GM21526 (cell line): ENCODE measurements around the gene PRDM16.

Experiments
- ATAC-seq: cut with Tn5 transposase; IDR thresholded peaks from one replicate; pipeline ENCODE4 v1.9.1; 2021; ENCODE audit warnings: moderate library complexity; ENCODE audit not compliant: unreplicated experiment, low FRiP score

PRDM16 gene

GRCh38 chr1:3441410-3441847, 372.4 kb downstream of the PRDM16 start:
- no peak for ATAC-seq

DNA sequence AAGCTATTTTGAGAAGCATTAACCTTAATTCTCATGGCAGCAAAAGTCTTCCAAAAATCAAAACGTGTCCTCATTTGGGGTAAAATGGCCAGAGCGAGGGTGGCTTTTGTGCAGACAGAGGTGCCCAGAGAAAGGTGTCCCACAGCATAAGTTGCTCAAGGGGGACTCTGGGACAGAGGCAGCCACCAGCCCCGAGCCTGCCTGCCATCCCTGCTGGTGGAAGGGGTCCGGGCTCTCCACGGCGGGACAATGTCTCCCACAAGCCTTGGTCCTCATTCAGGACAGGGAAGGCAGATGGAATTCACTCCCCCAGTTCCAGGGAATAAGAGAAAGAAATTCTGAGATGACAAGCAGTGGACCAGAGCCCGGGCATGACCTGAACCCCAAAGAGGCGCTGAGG, 372.9 kb downstream of the PRDM16 start:
- ATAC-seq, result no peak

GRCh38 chr1:3442331-3442730, 373.3 kb downstream of the PRDM16 start:
- ATAC-seq, result no peak

- no peak for ATAC-seq
These were observed 373.9 kb downstream of the PRDM16 start for GRCh38 chr1:3442901-3443300.

DNA sequence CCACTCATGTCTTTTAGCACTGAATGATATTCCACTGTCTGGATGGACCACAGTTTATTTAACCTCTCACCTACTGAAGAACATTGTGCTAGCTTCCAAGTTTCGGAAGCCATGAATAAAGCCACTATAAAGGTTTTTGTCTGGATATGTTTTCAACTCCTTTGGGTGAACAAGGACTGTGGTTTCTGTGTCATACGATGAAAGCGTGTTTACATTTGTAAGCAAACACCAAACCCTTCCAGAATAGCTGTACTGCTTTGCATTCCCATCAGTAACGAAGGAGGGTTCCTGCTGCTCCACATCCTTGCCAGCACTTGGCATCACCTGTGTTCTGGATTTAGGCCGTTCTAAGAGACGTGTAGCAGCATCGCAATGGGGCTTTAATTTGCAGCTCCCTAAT, 374.8 kb downstream of the PRDM16 start:
- no peak for ATAC-seq

DNA sequence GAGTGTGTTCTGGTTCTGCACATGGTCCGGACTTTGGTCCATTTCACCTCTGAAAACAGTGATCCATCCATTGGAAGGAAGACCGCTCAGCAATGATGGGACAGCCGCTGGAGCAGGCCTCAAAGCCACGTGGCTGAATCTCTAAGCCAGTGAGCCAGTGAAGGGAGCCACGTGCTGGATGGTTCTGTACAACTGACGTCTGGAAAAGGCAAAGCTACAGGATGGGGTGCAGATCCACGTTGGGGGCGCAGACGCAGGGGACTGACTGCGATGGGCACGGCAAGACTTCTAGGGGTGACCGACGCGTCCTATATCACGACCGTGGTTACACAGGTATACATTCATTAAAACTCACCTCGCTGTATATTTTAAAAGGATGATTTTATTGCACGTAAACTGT, 375.3 kb downstream of the PRDM16 start:
- ATAC-seq, result no peak

DNA sequence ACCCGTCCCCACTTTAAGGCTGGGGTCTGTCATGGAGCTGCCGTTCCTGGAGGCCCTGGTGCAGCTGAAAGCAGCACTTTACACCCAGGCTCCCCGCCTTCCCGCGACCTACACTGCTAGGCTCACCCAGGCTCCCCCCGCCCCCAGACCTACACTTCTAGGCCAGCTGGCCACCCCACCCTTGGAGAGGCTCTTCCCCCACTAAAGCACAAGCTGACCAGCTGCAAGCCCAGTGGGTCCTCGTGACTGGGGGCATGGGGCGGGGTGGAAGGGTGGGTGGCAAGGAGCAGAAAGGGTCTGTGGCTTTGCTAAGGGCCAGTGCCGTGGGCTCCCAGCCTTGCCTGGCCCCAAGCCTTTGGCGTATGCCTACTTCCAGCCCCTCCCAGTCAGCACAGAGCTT, 375.7 kb downstream of the PRDM16 start:
- no peak for ATAC-seq

DNA sequence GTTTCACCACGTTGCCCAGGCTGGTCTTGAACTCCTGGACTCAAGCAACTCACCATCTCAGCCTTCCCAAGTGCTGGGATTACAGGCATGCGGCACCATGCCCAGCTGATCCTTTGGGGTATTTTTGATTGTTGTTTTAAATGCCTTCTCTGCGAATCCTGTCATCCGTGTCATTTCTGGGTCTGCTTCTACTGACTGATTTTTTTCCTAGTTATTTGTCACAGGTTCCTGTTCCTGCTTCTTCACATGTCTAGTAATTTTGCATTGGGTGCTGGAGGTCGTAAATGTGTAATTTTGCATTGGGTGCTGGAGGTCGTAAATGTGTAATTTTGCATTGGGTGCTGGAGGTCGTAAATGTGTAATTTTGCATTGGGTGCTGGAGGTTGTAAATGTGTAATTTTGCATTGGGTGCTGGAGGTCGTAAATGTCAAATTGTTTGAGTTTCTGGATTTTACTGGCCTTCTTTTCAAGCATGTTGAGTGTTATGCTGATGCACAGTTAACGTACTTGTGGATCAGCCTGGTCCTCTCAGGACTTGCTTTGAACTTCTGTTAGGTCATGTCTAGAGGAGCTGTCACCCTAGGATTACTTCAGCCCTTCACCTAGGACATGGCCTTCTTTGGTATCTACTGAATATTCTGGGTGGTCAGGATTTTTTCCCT, 381.3 kb downstream of the PRDM16 start:
- ATAC-seq, result no peak

DNA sequence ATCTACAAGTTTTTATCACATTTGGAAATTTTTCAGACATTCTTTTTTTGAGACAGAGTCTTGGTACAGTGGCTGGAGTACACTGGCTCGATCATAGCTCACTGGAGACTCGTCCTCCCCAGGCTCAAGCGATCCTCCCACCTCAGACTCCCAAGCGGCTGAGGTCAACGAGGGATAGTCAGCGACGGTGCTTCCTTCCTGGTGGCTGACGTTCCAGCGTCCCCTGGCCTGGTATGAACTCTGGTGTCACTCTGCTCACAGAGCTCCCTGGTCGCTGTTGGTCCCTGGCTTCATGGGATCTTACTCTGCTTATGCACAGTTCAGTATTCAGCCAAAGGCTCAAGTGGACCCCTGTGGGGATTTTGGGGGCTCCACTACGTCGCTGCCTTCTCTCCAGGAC, 382.0 kb downstream of the PRDM16 start:
- no peak for ATAC-seq

DNA sequence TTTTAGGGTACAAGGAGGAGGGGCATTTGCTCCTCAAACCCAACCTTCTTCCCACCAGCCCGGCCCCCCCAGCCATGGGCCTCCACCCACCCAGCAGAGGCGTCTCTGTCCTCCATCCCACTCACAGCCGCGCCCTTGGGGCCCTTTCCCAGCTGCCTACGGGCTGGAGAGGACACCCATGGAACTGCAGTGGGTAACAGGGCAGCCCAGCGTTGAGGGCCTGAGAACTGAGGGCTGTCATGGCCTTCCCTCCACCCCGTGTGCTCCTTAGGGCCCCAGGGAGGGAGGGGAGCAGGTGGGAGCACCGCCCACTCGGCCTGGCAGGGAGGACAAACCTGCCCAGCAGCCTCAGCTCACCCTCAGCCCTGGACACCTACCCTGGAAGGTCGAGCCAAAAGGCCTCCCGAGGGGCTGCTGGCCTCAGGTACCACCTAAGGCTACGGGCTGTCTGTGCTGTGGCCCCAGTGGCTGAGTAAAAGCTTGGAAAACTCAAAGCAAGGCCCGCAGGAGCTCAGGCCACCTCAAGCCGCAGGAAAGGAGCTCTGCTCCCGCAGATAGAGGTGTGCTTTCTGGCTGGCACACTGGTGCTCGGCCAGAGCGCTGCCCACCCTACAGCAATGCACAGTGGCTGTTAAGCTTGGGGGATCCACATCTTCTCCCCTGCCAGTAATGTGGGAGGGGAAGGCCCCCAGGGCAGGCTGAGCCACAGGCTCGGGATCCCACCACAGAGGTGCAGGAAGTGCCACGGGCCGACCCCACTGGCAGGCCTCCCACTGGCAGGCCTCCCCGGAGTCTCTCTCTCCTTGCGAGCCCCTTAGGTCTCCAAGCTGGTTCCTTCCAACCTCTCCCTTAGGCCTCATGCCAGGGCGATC, 383.2 kb downstream of the PRDM16 start:
- no peak for ATAC-seq

DNA sequence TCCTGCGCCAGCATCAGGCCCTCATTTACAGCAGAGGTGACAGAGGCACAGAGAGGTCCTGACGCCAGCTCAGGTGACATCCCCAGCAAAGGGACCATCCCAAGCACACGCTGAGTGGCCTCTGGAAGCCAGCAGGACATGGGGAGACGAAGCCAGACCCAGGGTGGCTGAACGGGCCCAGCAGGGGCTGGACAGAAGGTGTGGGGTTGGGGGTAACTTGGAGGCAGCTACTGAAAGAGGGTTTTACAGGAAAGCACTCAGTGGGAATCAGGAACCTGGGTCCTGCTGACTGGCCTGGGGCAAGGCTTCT, 383.8 kb downstream of the PRDM16 start:
- no peak for ATAC-seq

GRCh38 chr1:3453203-3453761, 384.3 kb downstream of the PRDM16 start:
- ATAC-seq, result peak; percentile 56

DNA sequence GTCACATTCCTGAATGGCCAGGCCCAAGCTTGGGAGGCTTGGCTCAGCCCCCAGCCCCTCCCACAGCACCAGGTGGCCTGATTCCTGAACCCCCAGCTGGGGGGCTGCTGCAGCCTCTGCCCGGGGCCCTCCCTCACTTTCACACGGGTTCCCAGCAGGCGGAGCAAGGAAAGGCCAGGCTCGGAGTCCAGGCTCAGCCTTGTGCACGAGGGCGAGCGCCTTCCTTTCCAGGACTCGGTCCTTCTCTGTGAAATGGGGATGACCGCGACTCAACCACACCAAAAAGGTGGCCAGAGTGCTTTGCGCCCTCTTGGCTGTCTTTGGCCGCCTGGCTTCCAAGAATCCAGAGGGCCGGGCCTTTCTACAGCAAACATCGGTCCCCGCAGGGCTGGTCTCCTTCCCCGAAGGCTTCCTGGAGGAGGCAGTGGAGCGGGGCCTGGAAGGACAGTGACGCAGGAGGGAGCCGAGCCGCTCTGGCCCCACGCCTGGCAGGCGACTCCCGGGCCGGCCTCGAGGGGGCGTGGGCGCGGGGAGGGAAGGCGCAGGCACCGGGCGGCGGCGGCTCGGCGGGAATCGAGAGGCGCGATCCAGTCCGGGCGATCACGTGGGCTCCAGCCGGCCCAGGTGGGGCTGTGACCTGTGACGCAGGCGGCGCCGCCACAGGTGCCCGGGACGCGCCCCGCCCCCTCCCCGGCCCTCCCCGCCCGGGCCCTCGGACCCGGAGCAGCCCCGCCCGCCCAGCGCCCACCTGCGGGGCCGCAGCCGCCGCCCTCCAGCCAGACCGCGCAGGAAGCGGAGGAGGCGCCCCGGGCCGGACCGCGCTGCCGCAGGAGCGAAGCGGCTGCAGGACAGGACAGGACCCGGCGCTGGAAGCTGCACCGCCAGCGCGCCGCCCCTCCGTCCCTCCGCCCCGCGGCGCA, 385.1 kb downstream of the PRDM16 start, which contains the start of gene ARHGEF16:
TSS of gene ARHGEF16 (plus strand) at position 775 of the 920 bp plus-strand sequence. CDS start 8,420 bp downstream, outside the sequence.
- no peak for ATAC-seq

DNA sequence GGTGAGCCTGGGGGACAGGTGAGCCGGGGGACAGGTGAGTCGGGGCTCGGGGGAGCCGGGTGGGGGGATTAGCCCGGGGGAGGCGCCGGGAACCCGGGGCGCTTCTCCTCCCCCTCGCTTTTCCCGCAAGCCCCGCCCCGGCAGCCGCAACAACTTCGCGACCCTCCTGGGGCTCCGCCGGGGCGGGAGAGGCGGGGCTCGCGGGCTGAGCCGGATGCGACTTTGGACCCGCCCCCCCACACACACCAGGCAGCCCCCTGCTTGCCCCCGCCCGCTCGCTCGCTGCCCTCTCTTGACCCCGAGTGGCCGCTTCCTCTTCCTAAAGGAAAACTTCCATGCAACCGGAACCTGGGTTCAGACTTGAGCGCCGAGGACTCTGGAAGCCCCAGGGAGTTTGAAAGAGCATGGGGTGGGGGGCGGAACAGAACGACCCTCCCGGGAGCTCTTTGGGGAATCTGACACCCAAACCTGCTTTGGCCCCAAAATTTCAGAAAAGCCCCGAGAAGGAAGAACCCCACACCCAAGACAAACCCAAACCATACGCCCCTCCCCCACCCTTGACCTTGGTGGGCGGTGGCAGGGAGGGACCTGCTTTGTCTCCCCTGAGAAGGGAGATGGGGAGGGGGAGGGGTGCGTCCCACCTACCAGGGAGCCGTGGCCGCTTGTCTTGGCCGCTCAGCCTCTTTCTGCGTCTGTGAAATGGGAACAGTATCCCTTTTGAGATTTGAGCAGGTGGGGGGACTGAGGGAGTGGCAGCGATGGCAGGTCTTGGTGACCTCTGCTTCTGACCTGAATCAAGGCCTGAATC, 386.0 kb downstream of the PRDM16 start:
- ATAC-seq, result no peak

GRCh38 chr1:3455670-3456448, 386.9 kb downstream of the PRDM16 start:
- ATAC-seq, result no peak

- no peak for ATAC-seq
These were observed 387.5 kb downstream of the PRDM16 start for GRCh38 chr1:3456449-3456963.

- no peak for ATAC-seq
These were observed 388.2 kb downstream of the PRDM16 start for GRCh38 chr1:3456964-3457909.
